GM04504 (cell line): ENCODE results near the gene RBP2.

ENCODE experiments used
- DNase-seq: peaks from one replicate; pipeline ENCODE4 v3.0.0-alpha.2; 2012; ENCODE audit warnings: low read depth

RBP2 gene

GRCh38 chr3:139480585-139480984 lies 4.3 kb upstream of the RBP2 start:
- DNase-seq, result no peak

- no peak for DNase-seq
These were observed 1.7 kb upstream of the RBP2 start for GRCh38 chr3:139477710-139478640.

- no peak for DNase-seq
These were observed 3.1 kb downstream of the RBP2 start for GRCh38 chr3:139473155-139473771.

GRCh38 chr3:139472380-139473010 lies 3.8 kb downstream of the RBP2 start:
- no peak for DNase-seq

GRCh38 chr3:139470199-139470598 lies 6.1 kb downstream of the RBP2 start:
- no peak for DNase-seq

- no peak for DNase-seq
These were observed 7.9 kb downstream of the RBP2 start for GRCh38 chr3:139468399-139468798.

GRCh38 chr3:139466360-139466759 lies 10.0 kb downstream of the RBP2 start:
- no peak for DNase-seq

- DNase-seq, result no peak
These were observed 10.7 kb downstream of the RBP2 start for GRCh38 chr3:139465636-139466035.

GRCh38 chr3:139463466-139463865 lies 12.8 kb downstream of the RBP2 start:
- no peak for DNase-seq

GRCh38 chr3:139460529-139460928 lies 15.8 kb downstream of the RBP2 start:
- DNase-seq, result no peak

GRCh38 chr3:139460076-139460475 lies 16.2 kb downstream of the RBP2 start:
- no peak for DNase-seq

- no peak for DNase-seq
These were observed 18.0 kb downstream of the RBP2 start for GRCh38 chr3:139458348-139458747.

GRCh38 chr3:139457066-139457465 lies 19.2 kb downstream of the RBP2 start:
- no peak for DNase-seq

GRCh38 chr3:139456386-139456785 lies 19.9 kb downstream of the RBP2 start:
- DNase-seq, result no peak

- DNase-seq, result no peak
These were observed 20.5 kb downstream of the RBP2 start for GRCh38 chr3:139455855-139456254.

GRCh38 chr3:139455206-139455605 lies 21.1 kb downstream of the RBP2 start:
- DNase-seq, result no peak

- DNase-seq, result no peak
These were observed 22.0 kb downstream of the RBP2 start for GRCh38 chr3:139454346-139454745.

GRCh38 chr3:139450159-139450558 lies 26.2 kb downstream of the RBP2 start:
- no peak for DNase-seq

GRCh38 chr3:139449566-139449965 lies 26.8 kb downstream of the RBP2 start:
- no peak for DNase-seq

GRCh38 chr3:139448104-139448503 lies 28.2 kb downstream of the RBP2 start:
- DNase-seq, result no peak

- no peak for DNase-seq
These were observed 28.8 kb downstream of the RBP2 start for GRCh38 chr3:139447486-139447885.

GRCh38 chr3:139444446-139444845 lies 31.9 kb downstream of the RBP2 start:
- no peak for DNase-seq

GRCh38 chr3:139443186-139443585 lies 33.1 kb downstream of the RBP2 start:
- no peak for DNase-seq
